ENCODE data around the gene EIF1B. TPM values are rescaled to one million over a fixed set of nuclear protein-coding genes. Genes with fewer than 3 reads are reported as not detected.
A peak's percentile ranks its signal among the peaks of the same experiment; 100 is the strongest.

EIF1B gene
- total and polyA plus RNA-seq, 10 of the 15 experiments (the other 5 are each of a cell fraction or from before 2014, with no cell fraction given): 15.4 to 75.6 (median 43.2) TPM

GRCh38 chr3:40309925-40310695 lies 603 bp downstream of the EIF1B start:
- no peak for DNase-seq (ENCODE audit: low read depth, low spot score)
- no peaks in the 10 kb centered on the region for H3K4me1 ChIP-seq (ENCODE audit: control insufficient read depth, insufficient read depth, low read length)
- peak overlapping the region; percentile 32 for H3K4me2 ChIP-seq (ENCODE audit: control insufficient read depth, insufficient read depth)
- under 1% methylated on average over 44 of the region's 49 CpGs for WGBS (ENCODE audit: insufficient coverage, insufficient replicate concordance, low lambda C conversion rate, missing lambda C conversion rate)
- H3K9me3 ChIP-seq (replicated peaks; ENCODE audit: control insufficient read depth, insufficient read depth, low read length): no peaks in the 10 kb centered on the region
- H4K20me1 ChIP-seq (ENCODE audit: control insufficient read depth, insufficient read depth): no peaks in the 10 kb centered on the region
- peak overlapping the region; percentile 88 for H3K9ac ChIP-seq (ENCODE audit: control insufficient read depth, insufficient read depth, low read length)
- peak overlapping the region; percentile 90 for H3K4me3 ChIP-seq
- intact Hi-C loops (cut with micrococcal nuclease; ENCODE audit: unreplicated experiment) (no loop called here), in situ Hi-C loops (cut with MboI) (loop anchor here (10.0 kb wide), 1 partner anchor 605 kb away; no protein-coding TSS in a partner anchor)
- peaks cover 0 to 13% of the 10 kb centered on the region in 2 experiments; a peak in 2 of 4 replicates for H3K36me3 ChIP-seq (ENCODE audit: control insufficient read depth in 2 of 2, insufficient read depth in 2 of 2, low read length in 1 of 2)
- H2AFZ ChIP-seq (ENCODE audit: control insufficient read depth, low read depth, low read length): peak overlapping the region; percentile 83
- ChIA-PET SMC1A (ENCODE audit: uncharacterized antibody, unreplicated experiment) (interaction anchor here (0.6 to 2.7 kb wide), 2 partner anchors 118 to 128 kb away, joined by 3 to 16 read pairs; no protein-coding TSS in a partner anchor), RAD21 (ENCODE audit: unreplicated experiment) (interaction anchor here (3.3 kb wide), 1 partner anchor 119 kb away, joined by 17 read pairs; no protein-coding TSS in a partner anchor), CTCF (interaction anchor here (0.6 to 15.0 kb wide), 6 partner anchors 14 to 1858 kb away, joined by 3 to 317 read pairs (median 4); no protein-coding TSS in a partner anchor), POLR2A (interaction anchor here (1.0 kb wide), 1 partner anchor 142 kb away, joined by 3 read pairs; no protein-coding TSS in a partner anchor)
- FAIRE-seq: no peak
- H3K79me2 ChIP-seq (ENCODE audit: control insufficient read depth, insufficient read depth, low read length): peaks cover 20% of the 10 kb centered on the region
- H3K27ac ChIP-seq (ENCODE audit: control insufficient read depth, insufficient read depth): peak overlapping the region; percentile 90
- BruUV-seq (replicated peaks): TSS peak; percentile 85
- no peaks in the 10 kb centered on the region for H3K27me3 ChIP-seq (replicated peaks in 1 of 2; ENCODE audit: control insufficient read depth in 2 of 2, insufficient read depth in 2 of 2, low read length in 1 of 2)
- peak; percentile 60 for ATAC-seq
- TF ChIP-seq POLR2A (IDR thresholded peaks at IDR 0.05; ENCODE audit: low read depth, low read length) (peak; percentile 54), CBX3 (IDR thresholded peaks at IDR 0.05; ENCODE audit: borderline replicate concordance, low read depth) (no peak), CREM (IDR thresholded peaks at IDR 0.05; ENCODE audit: low read depth) (no peak), BRCA1 (IDR thresholded peaks at IDR 0.05; ENCODE audit: low read depth, low read length) (no peak), NKRF (conservative IDR thresholded peaks at IDR 0.05) (peak; percentile 63), NR2F1 (conservative IDR thresholded peaks at IDR 0.05) (peak; percentile 29; the same call in 1 of the 2 replicates), ZNF592 (IDR thresholded peaks at IDR 0.05) (no peak), YY1 (IDR thresholded peaks at IDR 0.05; ENCODE audit: low read depth, low read length) (peak; percentile 79), GATAD2B (conservative IDR thresholded peaks at IDR 0.05; ENCODE audit: low read depth) (peak; percentile 43; the same call in 1 of the 2 replicates), RBBP5 (conservative IDR thresholded peaks at IDR 0.05) (0 out of 2 replicates have a peak, but pooled peaks have one; percentile 48), HDGF (IDR thresholded peaks at IDR 0.05) (0 out of 2 replicates have a peak, but pooled peaks have one; percentile 5), ZNF207 (IDR thresholded peaks at IDR 0.05; ENCODE audit: borderline replicate concordance) (no peak), RFX5 (IDR thresholded peaks at IDR 0.05; ENCODE audit: low read depth, low read length) (no peak), TAF1 (IDR thresholded peaks at IDR 0.05; ENCODE audit: borderline replicate concordance, low read depth, low read length) (peak; percentile 3; the same call in 1 of the 2 replicates), SREBF1 (IDR thresholded peaks at IDR 0.05; ENCODE audit: low read length) (no peak), SKIL (IDR thresholded peaks at IDR 0.05; ENCODE audit: low read depth, poor library complexity, severe bottlenecking) (no peak)

Data from GM12878 (cell line).